ENCODE results near the gene SPIRE1. TPM values are rescaled to one million over a fixed set of nuclear protein-coding genes. Genes with fewer than 3 reads are reported as not detected.

SPIRE1 gene
- total RNA-seq, 1 experiment from 2014 or later = 9.5 TPM

DNA sequence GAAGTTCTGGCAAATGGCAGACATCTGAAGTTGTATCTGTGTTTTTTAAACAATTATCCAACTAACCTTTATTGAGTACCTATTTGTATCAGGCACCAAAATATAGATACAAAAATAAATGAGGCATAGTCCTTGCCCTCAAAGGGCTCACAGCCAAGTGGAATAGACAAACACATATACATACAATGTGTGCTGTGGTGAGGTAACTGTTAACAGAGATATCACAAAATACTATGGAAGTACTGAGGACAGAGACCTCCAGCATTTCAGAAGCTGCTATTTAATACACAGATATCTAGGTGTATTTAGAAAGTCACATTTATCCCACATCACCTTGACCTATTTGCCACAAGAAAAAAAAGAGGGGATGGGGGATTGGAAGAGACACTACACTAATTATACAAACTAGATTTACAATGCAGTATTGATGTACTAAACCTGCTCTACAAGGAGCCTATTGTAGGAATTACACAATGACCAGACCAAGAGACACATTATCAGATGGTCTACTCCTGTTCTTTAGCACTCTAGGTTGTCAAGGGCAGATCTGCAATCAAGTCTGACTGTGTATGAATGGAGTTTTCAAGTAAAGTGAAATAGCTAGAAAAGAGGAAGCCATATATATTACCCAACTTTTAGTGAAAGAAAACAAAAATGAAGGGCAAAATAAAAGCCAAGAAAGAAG lies 62.2 kb downstream of the SPIRE1 start:
- Mint-ChIP-seq H3K4me3 (ENCODE audit: unreplicated experiment) (no peak overlapping the region), H3K27me3 (ENCODE audit: insufficient read depth, unreplicated experiment) (no peaks in the 10 kb centered on the region), H3K9me3 (ENCODE audit: unreplicated experiment) (no peaks in the 10 kb centered on the region), H3K4me1 (ENCODE audit: low read depth, unreplicated experiment) (peaks cover 13% of the 10 kb centered on the region), H3K36me3 (ENCODE audit: insufficient read depth, unreplicated experiment) (no peaks in the 10 kb centered on the region), H3K27ac (ENCODE audit: unreplicated experiment) (no peak overlapping the region)
- intact Hi-C loops (cut with micrococcal nuclease; ENCODE audit: unreplicated experiment) = no loop called here
- BruUV-seq (replicated peaks) = no TSS peak
- H3K36me3 ChIP-seq (ENCODE audit: control insufficient read depth, insufficient read depth, low read length) = no peaks in the 10 kb centered on the region
- ChIA-PET CTCF (no interaction called here), POLR2A (no interaction called here)
- peaks cover 13% of the 10 kb centered on the region for H3K4me1 ChIP-seq
- H3K27me3 ChIP-seq (replicated peaks; ENCODE audit: control insufficient read depth, insufficient read depth, low read length) = no peaks in the 10 kb centered on the region
- TF ChIP-seq, protein P1, sequence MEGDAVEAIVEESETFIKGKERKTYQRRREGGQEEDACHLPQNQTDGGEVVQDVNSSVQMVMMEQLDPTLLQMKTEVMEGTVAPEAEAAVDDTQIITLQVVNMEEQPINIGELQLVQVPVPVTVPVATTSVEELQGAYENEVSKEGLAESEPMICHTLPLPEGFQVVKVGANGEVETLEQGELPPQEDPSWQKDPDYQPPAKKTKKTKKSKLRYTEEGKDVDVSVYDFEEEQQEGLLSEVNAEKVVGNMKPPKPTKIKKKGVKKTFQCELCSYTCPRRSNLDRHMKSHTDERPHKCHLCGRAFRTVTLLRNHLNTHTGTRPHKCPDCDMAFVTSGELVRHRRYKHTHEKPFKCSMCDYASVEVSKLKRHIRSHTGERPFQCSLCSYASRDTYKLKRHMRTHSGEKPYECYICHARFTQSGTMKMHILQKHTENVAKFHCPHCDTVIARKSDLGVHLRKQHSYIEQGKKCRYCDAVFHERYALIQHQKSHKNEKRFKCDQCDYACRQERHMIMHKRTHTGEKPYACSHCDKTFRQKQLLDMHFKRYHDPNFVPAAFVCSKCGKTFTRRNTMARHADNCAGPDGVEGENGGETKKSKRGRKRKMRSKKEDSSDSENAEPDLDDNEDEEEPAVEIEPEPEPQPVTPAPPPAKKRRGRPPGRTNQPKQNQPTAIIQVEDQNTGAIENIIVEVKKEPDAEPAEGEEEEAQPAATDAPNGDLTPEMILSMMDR (IDR thresholded peaks at IDR 0.05; ENCODE audit: insufficient read depth in 1 of 2, low read depth in 1 of 2, low read length in 1 of 2, severe bottlenecking in 1 of 2, unreplicated experiment in 1 of 2) = no peak
- no peak overlapping the region for H3K4me3 ChIP-seq (ENCODE audit: low read depth, low read length)
- DNase-seq = no peak
- no peaks in the 10 kb centered on the region for H3K9me3 ChIP-seq

DNA sequence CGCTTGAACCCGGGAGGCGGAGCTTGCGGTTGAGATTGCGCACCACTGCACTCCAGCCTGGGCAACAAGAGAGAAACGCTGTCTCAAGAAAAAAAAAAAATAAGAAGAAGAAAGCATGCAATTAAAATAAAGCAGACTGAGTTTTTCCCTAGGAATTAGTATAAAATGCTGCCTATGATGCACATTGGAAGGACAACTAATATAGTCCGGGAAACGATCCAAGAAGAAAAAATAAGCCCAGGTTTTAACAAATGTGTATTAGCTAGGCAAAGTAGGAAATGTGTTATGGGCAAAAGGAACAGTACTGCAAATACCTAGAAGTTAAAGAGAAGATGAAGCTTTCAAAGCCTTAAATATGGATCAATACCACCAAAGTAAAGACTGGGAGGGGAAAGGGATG lies 64.0 kb downstream of the SPIRE1 start:
- H3K4me3 Mint-ChIP-seq (ENCODE audit: unreplicated experiment) = no peak overlapping the region
- no peak overlapping the region for H3K4me3 ChIP-seq (ENCODE audit: low read depth, low read length)
- DNase-seq = no peak
- intact Hi-C loops (cut with micrococcal nuclease; ENCODE audit: unreplicated experiment) = loop anchor here (5.0 kb wide), 1 partner anchor 33 kb away; no protein-coding TSS in a partner anchor
- H3K27me3 ChIP-seq (replicated peaks; ENCODE audit: control insufficient read depth, insufficient read depth, low read length) = no peaks in the 10 kb centered on the region
- ChIA-PET POLR2A (no interaction called here), CTCF (no interaction called here)
- H3K9me3 Mint-ChIP-seq (ENCODE audit: unreplicated experiment) = no peaks in the 10 kb centered on the region
- peaks cover 13% of the 10 kb centered on the region for H3K4me1 Mint-ChIP-seq (ENCODE audit: low read depth, unreplicated experiment)
- H3K36me3 Mint-ChIP-seq (ENCODE audit: insufficient read depth, unreplicated experiment) = no peaks in the 10 kb centered on the region
- H3K4me1 ChIP-seq = peaks cover 13% of the 10 kb centered on the region
- BruUV-seq (replicated peaks) = no TSS peak
- H3K9me3 ChIP-seq = no peaks in the 10 kb centered on the region
- no peaks in the 10 kb centered on the region for H3K27me3 Mint-ChIP-seq (ENCODE audit: insufficient read depth, unreplicated experiment)
- H3K36me3 ChIP-seq (ENCODE audit: control insufficient read depth, insufficient read depth, low read length) = no peaks in the 10 kb centered on the region
- TF ChIP-seq, protein P1 (IDR thresholded peaks at IDR 0.05; ENCODE audit: insufficient read depth in 1 of 2, low read depth in 1 of 2, low read length in 1 of 2, severe bottlenecking in 1 of 2, unreplicated experiment in 1 of 2) = no peak
- H3K27ac Mint-ChIP-seq (ENCODE audit: unreplicated experiment) = no peak overlapping the region

DNA sequence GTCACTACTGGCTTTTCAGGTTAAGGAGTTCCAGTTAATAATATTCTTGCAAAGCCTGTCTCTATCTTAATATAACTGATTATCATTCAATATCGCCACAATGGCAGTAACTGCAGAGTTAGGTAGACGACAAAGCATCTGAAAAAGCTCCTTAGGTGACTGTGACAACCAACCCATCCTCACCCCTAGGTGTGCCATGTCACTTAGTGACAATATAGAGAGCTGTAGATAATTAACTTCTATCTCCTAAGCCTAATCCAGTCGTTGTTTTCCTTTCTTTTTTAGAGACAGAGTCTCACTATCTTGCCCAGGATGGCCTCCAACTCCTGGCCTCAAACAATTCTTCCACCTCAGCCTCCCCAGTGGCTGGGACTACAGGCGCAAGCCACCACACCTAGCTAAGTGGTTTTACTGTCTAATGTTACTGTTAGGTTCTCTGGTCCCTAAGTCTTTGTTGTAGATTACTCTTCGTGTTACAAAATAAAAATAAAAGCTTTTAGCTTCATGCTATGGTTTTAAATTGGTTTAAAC lies 65.2 kb downstream of the SPIRE1 start:
- H3K4me3 ChIP-seq (ENCODE audit: low read depth, low read length) = no peak overlapping the region
- H3K27me3 ChIP-seq (replicated peaks; ENCODE audit: control insufficient read depth, insufficient read depth, low read length) = no peaks in the 10 kb centered on the region
- TF ChIP-seq, protein P1 (IDR thresholded peaks at IDR 0.05; ENCODE audit: insufficient read depth in 1 of 2, low read depth in 1 of 2, low read length in 1 of 2, severe bottlenecking in 1 of 2, unreplicated experiment in 1 of 2) = no peak
- no peak for DNase-seq
- H3K27me3 Mint-ChIP-seq (ENCODE audit: insufficient read depth, unreplicated experiment) = no peaks in the 10 kb centered on the region
- H3K36me3 Mint-ChIP-seq (ENCODE audit: insufficient read depth, unreplicated experiment) = no peaks in the 10 kb centered on the region
- H3K9me3 Mint-ChIP-seq (ENCODE audit: unreplicated experiment) = no peaks in the 10 kb centered on the region
- no peaks in the 10 kb centered on the region for H3K9me3 ChIP-seq
- ChIA-PET POLR2A (no interaction called here), CTCF (no interaction called here)
- no peak overlapping the region for H3K27ac Mint-ChIP-seq (ENCODE audit: unreplicated experiment)
- no peaks in the 10 kb centered on the region for H3K36me3 ChIP-seq (ENCODE audit: control insufficient read depth, insufficient read depth, low read length)
- H3K4me3 Mint-ChIP-seq (ENCODE audit: unreplicated experiment) = no peak overlapping the region
- intact Hi-C loops (cut with micrococcal nuclease; ENCODE audit: unreplicated experiment) = loop anchor here (5.0 kb wide), 1 partner anchor 35 kb away; no protein-coding TSS in a partner anchor
- peaks cover 6% of the 10 kb centered on the region for H3K4me1 ChIP-seq
- peaks cover 13% of the 10 kb centered on the region for H3K4me1 Mint-ChIP-seq (ENCODE audit: low read depth, unreplicated experiment)
- BruUV-seq (replicated peaks) = no TSS peak
